ENCODE measurements around the gene GPRIN2. TPM values are rescaled to one million over a fixed set of nuclear protein-coding genes. Genes with fewer than 3 reads are reported as not detected.
A peak's percentile ranks its signal among the peaks of the same experiment; 100 is the strongest.

Gene GPRIN2
- total RNA-seq, 1 experiment from 2014 or later, result 10.5 TPM

- Mint-ChIP-seq H3K4me3 (no peak overlapping the region), H3K36me3 (ENCODE audit: insufficient read depth in 1 of 3, low read depth in 3 of 3) (no peaks in the 10 kb centered on the region), H3K4me1 (no peaks in the 10 kb centered on the region), H3K9me3 (no peaks in the 10 kb centered on the region), H3K27ac (no peak overlapping the region), H3K27me3 (ENCODE audit: low read depth) (peaks cover 3% of the 10 kb centered on the region; the same call in 1 of the 2 replicates)
- H2AK5ac ChIP-seq (ENCODE audit: insufficient read length, low read length), result no peak overlapping the region
- H2BK15ac ChIP-seq (ENCODE audit: low read depth, low read length), result no peak overlapping the region
- DNase-seq, result peak; percentile 28
- H2BK12ac ChIP-seq (ENCODE audit: insufficient read length, low read depth, low read length), result no peak overlapping the region
- no peak overlapping the region for H3K18ac ChIP-seq (ENCODE audit: insufficient read length, low read depth, low read length)
- no peaks in the 10 kb centered on the region for H3K79me2 ChIP-seq (ENCODE audit: insufficient read depth, low read length)
- no peak overlapping the region for H3K4ac ChIP-seq (ENCODE audit: low read depth, low read length)
- TF ChIP-seq CTCF (conservative IDR thresholded peaks at IDR 0.05), result no peak
- no peak overlapping the region for H3K23ac ChIP-seq (ENCODE audit: insufficient read length, low read depth, low read length)
- no peak overlapping the region for H2AFZ ChIP-seq (ENCODE audit: low read length)
- H4K20me1 ChIP-seq (ENCODE audit: control insufficient read depth, insufficient read depth, insufficient read length), result no peaks in the 10 kb centered on the region
- H3K4me2 ChIP-seq (ENCODE audit: insufficient read depth, insufficient read length, low read length), result no peak overlapping the region
- no peaks in the 10 kb centered on the region for H3K9me3 ChIP-seq (ENCODE audit: control insufficient read depth, low read depth, low read length)
- H3T11ph ChIP-seq (ENCODE audit: low read length), result no peak overlapping the region
- no peak overlapping the region for H2BK120ac ChIP-seq (ENCODE audit: low read depth, low read length, poor library complexity, severe bottlenecking)
- no peak overlapping the region for H4K5ac ChIP-seq (ENCODE audit: insufficient read length, low read depth, low read length)
- H2BK20ac ChIP-seq (ENCODE audit: low read depth, low read length, poor library complexity, severe bottlenecking), result no peak overlapping the region
- no peak overlapping the region for H2BK5ac ChIP-seq (ENCODE audit: insufficient read length, low read length)
- H4K91ac ChIP-seq (ENCODE audit: insufficient read length, low read depth, low read length), result peak overlapping the region; percentile 18
- no peak overlapping the region for H3K9ac ChIP-seq (ENCODE audit: extremely low read depth, insufficient read length, low read length)
- H3K23me2 ChIP-seq (ENCODE audit: insufficient read length, low read depth, low read length, poor library complexity, severe bottlenecking), result no peaks in the 10 kb centered on the region
- no peaks in the 10 kb centered on the region for H3K27me3 ChIP-seq (ENCODE audit: insufficient read depth, low read length)
- no CpG with 5 or more reads among the region's 11 CpGs for WGBS (ENCODE audit: extremely low coverage, insufficient read length, low lambda C conversion rate)
- no peak overlapping the region for H3K56ac ChIP-seq (ENCODE audit: insufficient read length, low read depth, low read length)
- H3K79me1 ChIP-seq (ENCODE audit: insufficient read depth, low read depth, low read length, poor library complexity, severe bottlenecking), result no peaks in the 10 kb centered on the region
- H4K8ac ChIP-seq (replicated peaks; ENCODE audit: insufficient read length, low read depth, low read length), result no peak overlapping the region
- no peak overlapping the region for H3K27ac ChIP-seq (ENCODE audit: insufficient read length, low read depth, low read length)
- no peaks in the 10 kb centered on the region for H3K4me1 ChIP-seq (ENCODE audit: insufficient read depth, low read length)
- no peak overlapping the region for H3K14ac ChIP-seq (ENCODE audit: insufficient read depth, low read length)
Measured at GRCh38 chr10:46516660-46517416, 39.6 kb downstream of the GPRIN2 start.

Measured in H9 (cell line).